Amniotic epithelial cell (primary cell): ENCODE results near the gene SHISA9.
"Not testable (repeated sequence)": the region's sequence is repeated elsewhere in the genome, so short reads cannot be mapped to it uniquely, and the experiment has no call there.

Experiments used
- DNase-seq: peaks from one replicate; pipeline ENCODE4 v3.0.0-alpha.2; 2010; ENCODE audit warnings: low read depth

The SHISA9 gene

DNA sequence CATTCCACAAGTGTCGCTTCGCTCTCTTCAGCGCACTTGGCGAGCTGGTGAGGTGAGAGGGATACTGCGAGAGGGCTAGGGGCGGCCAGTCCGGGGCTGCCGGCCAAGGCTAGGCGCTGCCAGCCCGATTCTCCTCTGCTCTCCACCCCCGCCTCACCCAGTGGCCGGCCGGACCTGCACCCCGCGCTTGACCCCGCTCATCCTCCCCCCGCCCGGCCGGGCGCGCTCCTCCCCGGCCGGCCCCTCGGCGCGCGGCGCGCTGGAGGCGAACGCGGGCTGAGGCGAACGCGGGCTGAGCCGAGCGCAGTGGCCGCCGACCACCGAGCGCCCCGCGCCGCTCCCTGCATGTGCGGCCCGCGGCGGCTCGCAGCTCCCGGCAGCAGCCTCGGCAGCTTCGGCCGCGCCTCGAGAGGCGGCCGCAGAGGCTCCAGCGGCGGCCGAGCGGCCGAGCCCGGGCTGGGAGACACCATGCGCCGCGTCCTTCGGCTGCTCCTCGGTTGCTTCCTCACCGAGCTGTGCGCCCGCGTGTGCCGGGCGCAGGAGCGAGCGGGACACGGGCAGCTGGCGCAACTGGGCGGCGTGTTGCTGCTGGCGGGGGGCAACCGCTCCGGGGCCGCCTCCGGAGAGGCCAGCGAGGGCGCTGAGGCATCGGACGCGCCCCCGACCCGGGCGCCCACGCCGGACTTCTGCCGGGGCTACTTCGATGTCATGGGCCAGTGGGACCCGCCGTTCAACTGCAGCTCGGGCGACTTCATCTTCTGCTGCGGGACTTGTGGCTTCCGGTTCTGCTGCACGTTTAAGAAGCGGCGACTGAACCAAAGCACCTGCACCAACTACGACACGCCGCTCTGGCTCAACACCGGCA lies at the start of gene SHISA9:
SHISA9 (plus strand) TSS at position 2 of the 865 bp plus-strand sequence.
- no peak for DNase-seq

DNA sequence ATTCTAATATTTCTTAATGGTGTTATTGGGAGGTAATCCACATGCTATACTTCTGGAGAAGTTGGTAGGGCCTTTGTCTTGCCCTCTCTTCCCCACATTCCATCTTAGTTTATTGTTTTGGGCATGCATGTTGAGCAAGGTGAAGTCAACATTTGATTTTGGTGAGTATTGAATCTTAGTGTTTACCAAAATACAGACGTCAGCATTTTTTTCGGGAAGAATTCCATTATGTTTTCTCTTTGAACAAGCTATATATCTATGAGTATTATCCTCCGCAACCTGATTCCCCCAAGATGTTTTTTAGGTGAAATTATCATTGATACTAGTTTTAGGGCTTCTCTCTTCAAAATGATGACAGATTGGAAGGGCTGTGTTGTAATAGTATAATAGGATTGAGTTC lies 47.4 kb upstream of the SHISA9 start:
- no peak for DNase-seq

DNA sequence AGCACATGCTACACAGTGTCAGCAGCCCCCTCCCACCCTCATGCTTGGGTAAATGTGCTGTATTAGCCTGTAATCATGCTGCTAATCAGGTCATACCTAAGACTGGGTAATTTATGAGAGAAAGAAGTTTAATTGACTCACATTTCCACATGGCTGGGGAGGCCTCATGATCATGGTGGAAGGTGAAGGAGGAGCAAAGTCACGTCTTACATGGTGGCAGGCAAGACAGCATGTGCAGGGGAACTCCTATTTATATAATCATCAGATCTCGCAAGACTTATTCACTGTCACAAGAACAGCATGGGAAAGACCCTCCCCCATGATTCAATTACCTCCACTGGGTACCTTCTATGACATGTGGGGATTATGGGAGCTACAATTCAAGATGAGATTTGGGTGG lies 44.0 kb upstream of the SHISA9 start:
- not testable (repeated sequence) for DNase-seq

DNA sequence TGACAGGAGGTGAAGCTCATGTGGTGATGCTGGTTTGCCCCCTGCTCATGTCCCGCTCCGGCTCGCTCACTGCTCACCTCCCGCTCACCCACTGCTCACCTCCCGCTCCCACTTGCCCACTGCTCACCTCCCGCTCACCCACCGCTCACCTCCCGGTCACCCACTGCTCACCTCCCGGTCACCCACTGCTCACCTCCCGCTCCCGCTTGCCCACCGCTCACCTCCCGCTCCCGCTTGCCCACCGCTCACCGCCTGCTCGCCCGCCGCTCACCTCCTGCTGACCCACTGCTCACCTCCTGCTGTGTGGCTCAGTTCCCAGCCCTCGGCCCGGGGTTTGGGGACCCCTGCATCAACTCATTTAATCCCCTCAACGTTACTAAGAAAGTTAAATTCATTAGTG lies 39.1 kb upstream of the SHISA9 start:
- no peak for DNase-seq

DNA sequence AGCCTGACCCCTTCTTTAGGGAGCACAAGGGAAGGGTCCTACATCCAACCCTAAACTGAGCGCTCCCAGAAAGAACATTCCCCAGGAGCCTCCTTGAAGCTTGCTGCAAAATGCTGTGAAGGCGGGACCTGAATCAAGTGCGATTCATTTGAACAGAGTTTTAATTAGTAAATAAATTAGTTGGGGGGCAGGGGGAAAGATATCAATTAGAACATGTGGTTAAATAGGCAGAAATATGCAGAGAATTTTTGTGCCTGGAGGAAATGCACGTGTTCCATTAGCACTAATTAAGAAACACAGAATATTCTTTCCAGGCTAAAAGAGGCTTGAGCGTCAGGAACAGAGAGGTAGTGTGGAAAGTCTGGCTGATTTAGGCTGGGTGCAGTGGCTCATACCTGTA lies 38.5 kb upstream of the SHISA9 start:
- DNase-seq, result no peak

DNA sequence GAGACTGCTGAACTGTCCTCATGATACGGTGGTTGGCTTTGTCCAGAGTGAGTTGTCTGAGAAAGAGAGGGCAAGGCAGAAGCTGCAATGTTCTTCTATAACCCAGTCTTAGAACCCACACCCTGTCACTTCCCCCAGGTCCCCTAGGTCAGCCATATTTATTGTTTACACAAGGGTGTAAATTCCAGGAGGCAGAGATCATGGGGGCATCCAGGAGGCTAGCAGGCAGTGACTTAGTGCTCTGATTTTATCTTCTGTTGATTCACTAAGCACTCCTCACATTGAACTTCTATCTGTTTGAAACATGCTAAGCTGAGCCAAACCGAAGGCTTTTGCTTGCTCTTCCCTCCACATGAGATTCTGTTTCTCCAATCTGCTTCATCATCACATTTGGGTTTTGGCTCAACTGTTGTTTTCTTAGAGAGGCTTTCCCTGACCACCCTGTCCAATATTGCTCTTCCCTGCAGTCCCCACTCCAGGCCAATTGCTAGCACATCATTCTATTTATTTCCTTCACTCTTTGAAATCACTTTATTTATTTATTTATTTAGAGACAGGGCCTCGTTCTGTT lies 34.3 kb upstream of the SHISA9 start:
- no peak for DNase-seq

DNA sequence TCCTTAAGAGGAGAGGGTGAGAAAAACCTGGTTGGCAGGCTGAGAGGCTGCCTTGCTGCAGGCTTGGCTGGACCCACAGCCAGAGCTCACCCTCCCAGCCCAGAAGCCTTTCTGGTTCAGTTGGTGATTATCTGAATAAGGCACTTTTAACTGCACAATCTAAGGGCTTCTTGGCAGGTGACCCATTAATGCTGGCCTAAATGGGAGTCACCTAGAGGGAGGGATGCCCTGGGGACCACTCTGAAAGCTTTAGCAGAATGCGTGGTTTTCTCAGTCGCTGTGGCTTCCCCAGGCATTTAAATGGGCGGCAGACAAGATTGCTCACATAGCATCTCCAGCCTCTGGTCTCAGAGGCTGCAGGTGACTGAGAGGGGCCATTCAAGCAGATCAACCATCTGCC lies 33.2 kb upstream of the SHISA9 start:
- no peak for DNase-seq

DNA sequence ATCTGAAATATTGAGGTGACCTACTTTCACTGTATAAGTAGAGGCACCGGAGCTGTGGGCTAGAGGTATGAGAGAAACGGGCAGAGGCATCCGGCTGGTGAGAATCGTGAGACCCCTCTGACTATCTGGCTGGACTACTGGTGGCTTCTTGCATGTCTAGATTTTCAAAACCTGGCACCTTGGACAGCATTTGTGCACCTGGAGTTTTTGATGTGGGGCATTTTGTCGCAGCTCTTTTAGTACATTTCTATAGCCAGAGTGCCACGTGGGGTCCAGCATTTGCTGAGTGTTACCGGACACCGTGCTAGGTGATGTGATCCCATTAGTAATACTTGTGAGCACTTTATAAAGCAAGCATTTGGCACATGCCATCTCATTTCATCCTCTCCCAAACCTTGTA lies 32.6 kb upstream of the SHISA9 start:
- no peak for DNase-seq

DNA sequence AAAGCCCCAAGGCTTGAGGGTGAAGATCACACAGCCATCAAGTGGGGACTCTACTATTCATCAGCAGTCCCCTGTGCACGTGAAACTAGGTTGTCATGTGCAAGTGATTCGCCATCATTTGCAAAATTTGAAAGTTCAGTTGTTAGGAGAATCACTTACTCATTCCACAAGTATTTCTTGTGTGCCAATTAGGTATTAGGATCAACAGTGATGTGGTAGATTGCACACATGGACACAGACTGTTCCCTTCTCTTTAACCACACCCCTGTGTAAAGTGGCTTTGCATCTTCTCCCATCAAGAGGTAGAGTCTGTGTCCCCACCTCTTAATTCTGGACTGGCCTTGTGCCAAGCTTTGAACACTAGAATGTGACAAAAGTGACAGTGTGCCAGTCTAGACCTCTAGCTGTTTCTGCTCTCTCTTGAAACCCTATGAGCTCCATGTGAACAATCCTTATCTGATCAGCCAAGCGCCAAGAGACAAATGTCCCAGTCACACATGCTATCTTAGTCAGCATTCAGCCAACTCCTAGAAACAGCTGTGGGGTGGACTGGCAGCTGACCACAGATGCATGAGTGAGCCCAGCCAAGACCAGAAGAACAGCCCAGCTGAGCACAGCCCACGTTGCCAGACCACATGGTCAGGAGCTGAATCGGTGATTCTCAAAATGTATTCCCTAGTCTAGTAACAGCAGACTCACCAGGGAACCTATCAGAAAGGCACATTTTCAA lies 31.5 kb upstream of the SHISA9 start:
- DNase-seq, result no peak

DNA sequence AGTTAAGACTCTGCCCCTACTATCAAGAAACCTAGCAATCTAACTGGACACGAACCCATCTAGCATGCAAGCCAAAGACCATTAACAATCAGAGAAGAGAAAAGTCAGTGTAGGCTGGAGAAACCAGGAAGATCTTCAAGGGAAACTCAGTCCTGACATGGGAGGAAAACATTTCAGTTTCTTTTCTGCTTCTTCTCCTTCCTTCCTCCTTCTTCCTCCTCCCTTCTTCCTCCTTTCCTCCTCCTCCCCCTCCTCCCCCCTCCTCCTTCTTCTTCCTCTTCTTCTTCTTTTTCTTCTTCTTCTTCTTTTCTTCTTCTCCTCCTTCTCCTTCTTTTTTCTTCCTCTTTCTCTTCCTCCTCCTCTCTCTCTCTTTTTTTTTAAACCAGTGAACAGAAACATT lies 29.6 kb upstream of the SHISA9 start:
- no peak for DNase-seq

DNA sequence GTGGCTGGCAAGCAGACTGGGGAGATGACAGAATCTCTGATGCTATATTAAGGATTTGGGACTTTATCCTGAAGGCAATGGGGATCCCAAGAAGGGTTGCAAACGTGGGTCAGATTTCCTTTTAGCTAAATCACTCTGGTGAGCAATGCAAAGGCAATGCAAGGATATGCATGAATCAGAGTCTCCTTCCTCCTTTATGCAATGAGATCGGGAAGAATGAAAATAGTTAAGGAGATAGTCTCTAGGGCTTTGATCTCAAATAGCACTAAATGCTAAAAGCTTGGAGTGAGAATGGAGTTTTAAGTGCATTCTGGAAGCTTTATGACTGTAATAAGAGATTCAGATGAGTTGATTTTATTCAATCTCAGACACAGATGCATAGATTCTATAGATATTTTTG lies 27.2 kb upstream of the SHISA9 start:
- no peak for DNase-seq

DNA sequence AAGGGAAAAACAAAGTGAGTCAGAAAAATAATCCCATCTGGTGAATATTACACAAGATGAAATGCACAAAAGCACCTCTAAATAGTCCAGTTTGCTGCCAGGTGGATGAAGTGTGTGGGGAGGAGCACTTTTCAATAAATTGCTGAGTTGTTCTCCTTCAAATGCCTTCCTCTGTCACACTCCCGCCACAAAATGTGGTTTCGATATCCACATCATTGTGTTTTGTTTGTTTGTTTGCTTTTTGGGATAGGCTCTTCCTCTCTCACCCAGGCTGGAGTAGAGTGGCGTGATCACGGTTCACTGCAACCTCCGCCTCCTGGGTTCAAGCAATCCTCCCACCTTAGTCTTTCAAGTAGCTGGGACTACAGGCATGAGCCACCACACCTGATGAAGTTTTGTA lies 24.6 kb upstream of the SHISA9 start:
- no peak for DNase-seq

DNA sequence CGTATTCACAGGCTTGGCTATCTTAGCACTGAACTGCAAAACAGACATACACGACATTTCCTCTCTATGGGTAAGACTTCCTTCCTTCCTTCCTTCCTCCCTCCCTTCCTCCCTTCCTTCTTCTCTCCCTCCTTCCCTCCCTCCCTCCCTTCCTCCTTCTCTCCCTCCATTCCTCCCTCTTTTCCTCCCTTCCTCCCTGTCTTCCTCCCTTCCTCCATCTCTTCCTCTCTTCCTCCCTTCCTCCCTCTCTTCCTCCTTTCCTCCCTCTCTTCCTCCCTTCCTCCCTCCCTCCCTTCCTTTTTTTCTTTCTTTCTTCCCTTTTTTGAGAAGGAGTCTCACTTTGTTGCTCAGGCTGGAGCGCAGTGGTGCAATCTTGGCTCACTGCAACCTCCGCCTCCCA lies 22.4 kb upstream of the SHISA9 start:
- no peak for DNase-seq

DNA sequence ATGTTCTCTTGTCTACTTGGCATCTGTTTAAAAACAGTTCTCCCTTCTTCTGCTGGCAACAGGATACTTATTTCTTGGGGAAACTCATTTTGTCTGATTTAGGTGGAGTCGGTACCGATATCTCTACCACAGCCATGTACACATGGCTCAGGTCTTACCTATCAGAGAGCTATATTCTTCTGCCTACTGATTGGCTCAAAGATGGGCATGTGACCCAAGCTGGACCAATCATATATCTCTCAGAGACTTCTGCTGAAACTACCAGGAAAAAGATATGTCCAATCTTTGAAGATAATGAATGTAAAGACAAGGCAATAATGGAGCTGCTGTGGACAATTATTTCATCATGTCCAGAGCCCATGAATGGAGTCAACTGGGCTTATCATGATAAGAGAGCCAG lies 21.6 kb upstream of the SHISA9 start:
- no peak for DNase-seq

DNA sequence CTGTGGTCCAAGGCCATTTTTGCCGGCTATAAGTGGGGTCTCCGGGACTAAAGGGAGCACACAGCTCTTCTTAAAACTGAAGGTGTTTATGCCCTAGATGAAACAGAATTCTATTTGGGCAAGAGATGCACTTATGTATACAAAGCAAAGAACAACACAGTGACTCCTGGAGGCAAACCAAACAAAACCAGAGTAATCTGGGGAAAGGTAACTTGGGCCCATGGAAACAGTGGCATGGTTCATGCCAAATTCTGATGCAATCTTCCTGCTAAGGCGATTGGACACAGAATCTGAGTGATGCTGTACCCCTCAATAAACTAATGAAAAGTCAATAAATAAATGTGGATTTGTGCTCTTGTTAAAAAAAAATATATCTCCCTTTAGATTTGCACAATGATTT lies 20.2 kb upstream of the SHISA9 start:
- DNase-seq, result no peak

DNA sequence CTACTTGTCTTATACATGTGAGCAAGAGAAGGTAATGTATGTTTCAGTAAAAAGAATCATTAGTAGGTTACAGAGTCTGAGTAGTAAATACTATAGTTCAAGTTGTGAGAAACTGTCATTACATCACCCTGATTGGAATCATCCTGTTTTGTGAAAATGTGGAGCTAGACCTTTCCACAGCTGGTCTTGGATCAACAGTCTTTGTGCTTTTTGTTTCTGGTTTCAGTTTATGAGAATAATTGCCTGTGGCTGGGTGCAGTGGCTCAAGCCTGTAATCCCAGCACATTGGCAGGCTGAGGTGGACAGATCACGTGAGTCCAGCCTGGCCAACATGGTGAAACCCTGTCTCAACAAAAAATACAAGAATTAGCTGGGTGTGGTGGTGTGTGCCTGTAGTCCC lies 19.7 kb upstream of the SHISA9 start:
- DNase-seq, result no peak

DNA sequence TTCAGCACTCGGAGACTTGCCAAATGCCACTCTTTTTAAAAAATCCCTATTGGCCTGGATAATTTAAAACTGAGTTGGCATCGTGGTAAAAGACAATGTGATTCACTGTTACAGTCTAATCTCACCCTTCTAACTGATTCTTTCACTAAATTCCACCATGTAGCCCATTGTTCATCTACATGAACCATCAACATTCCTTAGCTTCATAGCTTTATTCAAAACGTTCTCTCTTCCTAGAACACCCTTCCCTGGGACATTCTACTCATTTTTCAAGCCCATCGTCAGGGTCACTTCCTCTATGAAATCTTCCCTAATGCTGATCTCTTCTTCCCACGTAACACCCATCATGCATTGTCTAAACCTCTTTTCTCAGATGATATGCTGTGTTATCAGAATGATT lies 15.7 kb upstream of the SHISA9 start:
- no peak for DNase-seq

DNA sequence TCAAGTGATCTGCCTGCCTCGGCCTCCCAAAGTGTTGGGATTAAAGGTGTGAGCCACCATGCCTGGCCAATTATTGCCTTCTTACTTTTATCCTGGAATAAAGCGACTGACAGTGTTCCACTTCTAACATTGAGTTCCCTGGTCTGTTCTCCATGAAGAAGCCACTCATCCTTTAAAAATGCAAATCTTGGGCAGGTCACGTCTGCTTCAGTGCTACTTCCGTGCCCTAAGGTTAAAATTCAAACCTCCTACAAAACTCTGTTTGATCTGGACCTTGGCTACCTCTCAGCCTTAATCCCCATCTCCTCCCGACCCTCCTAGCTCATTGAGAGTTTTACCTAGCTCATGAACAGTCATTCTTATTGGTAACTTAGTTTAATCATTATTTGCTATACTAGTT lies 9.6 kb upstream of the SHISA9 start:
- DNase-seq, result no peak

DNA sequence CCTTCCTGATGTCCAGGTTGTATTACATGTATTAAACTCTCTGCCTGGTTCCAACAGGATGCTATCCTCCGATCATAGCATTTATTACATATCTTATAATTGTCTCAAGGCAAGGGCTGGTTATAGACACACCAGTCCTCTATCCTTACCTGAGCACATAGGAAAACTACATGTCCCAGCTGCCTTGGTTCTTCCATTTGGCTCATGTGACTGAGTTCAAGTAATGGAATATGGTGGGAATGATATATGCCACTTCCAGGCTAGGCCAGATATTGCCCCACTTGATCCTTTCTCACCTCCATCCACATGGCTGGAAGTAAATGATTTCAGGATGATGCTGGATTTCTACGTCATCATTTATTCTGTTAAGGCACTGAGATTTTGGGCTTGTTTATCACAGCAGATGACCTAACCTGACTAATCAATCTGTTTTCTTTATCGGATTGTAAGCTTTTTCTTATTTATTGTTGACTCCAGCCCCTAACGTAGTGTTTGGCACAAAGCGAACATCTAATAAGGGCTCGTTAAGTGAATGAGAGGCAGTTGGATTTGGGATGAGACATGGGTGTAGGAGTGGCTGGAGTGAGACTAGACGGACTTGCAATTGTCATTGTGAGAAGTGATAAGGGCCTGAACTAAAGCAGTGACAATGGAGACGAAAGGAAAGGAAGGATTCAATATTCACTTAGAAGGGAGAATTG lies 8.2 kb upstream of the SHISA9 start:
- no peak for DNase-seq

DNA sequence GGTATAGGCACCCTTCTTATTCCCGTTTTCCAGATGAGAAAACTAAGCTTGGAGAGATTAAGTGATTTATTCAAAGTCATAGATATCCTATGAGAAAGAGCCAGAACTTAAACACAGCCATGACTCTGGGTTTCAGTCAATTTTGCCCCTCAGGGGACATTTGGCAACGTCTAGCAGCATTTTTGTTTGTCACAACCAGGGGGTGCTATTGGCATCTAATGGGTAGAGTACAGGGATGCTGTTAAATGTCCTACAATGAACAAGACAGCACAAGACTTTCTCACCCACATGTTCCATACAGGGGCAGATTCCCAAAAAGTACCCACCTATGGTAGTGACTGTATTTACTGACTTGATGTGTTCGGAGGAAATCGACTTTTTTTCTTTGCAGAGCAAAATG lies 4.8 kb upstream of the SHISA9 start:
- DNase-seq, result no peak

DNA sequence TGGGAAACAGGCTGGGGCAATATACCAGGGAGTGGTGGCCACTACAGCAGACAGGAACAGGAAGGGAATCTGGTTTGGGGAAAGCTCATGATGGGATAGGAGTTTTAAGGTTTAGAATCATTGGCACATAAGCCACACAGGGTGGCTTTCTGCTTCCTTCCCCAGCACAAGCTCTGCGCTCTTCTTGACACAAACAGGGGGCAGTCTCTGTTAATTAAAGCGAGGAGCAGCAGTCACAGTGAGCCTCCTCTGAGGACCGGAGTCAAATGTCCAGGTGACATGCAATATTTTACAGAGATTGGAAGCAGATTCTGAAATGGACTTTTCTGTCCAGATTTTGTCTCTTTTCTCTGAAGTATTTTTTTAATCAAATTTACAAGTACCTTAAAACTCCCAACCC lies 2.8 kb upstream of the SHISA9 start:
- no peak for DNase-seq

DNA sequence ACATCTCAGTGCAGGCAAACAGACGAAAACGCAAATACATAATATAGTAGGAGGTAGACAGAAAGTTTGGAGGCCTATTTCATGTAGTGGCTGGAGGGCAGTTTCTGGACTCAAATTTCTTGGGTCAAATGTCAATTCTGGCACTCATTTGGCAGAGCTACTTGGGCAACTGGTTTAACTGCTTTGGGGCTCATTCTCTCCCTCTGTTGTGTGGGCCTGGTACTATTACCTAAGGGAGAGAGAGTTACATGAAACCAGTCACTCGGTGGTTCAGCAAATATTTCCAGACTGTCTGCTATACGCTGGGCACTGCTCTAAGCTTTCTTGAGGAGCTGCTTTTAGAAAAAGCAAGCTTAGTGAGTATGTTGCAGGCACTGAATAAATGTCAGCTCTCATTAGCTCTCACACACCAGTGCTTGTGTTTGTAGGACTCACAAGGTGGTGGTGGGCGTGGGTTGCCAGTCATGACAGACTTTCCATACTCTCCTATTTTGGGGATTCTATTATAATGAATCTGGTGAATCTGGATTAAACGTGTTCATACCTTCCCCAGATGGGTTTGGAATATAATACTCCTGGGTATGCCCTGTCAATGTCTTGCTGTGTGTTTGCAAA lies 1.8 kb upstream of the SHISA9 start:
- DNase-seq, result no peak
